ENCODE data around the gene CNTNAP2. TPM values are rescaled to one million over a fixed set of nuclear protein-coding genes. Genes with fewer than 3 reads are reported as not detected.

CNTNAP2 gene
- total RNA-seq, 4 donors from 2014 or later: 0.91 to 16.0 TPM; not detected in 2

DNA sequence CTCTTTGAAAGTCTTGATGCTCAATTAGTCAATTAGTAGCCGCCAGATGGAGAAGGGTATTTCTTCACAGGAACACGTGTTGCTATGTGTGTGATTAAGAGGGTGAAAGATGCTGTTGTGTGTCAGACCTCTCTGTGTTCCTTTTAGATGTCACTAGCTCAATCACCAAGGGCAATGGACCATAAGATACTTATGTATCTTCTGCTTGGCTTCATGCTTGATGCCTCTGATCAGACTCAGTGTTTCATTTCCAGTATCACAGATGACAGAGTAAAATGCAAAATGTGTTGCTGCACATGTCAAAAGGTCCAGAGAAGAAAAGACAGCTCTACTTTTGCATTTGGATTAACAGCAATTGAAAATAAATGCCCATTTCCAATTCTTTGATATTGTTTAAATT is 865.9 kb downstream of the CNTNAP2 start:
- no peak for DNase-seq
- Histone ChIP-seq H3K4me1 (no peaks in the 10 kb centered on the region), H3K27ac (no peak overlapping the region), H3K36me3 (no peaks in the 10 kb centered on the region), H3K27me3 (no peaks in the 10 kb centered on the region), H3K9me3 (no peaks in the 10 kb centered on the region), H3K4me3 (no peak overlapping the region)
- intact Hi-C loops (cut with DNase I; ENCODE audit: low total_unique reads): no loop called here
- TF ChIP-seq, protein P1, sequence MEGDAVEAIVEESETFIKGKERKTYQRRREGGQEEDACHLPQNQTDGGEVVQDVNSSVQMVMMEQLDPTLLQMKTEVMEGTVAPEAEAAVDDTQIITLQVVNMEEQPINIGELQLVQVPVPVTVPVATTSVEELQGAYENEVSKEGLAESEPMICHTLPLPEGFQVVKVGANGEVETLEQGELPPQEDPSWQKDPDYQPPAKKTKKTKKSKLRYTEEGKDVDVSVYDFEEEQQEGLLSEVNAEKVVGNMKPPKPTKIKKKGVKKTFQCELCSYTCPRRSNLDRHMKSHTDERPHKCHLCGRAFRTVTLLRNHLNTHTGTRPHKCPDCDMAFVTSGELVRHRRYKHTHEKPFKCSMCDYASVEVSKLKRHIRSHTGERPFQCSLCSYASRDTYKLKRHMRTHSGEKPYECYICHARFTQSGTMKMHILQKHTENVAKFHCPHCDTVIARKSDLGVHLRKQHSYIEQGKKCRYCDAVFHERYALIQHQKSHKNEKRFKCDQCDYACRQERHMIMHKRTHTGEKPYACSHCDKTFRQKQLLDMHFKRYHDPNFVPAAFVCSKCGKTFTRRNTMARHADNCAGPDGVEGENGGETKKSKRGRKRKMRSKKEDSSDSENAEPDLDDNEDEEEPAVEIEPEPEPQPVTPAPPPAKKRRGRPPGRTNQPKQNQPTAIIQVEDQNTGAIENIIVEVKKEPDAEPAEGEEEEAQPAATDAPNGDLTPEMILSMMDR (IDR thresholded peaks at IDR 0.05): no peak
- TF ChIP-seq POLR2A (IDR thresholded peaks at IDR 0.05): no peak

DNA sequence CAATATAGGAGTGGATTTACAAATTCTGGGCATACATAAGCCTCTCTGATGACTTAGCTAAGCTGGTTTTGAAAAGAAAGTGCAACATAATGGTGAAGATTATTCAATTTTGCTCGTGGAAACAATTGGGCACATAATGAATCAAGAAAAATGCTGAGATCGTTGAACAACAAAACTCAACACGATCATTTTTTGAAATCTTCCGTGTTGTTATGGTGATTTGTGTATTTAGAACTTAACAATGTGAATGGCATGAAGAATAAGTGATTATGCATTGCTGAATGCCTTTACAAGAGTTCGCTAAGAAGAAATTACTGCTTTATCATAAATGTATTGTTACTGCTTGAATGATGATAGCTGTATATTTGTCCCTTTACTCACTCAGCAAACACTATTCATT is 875.0 kb downstream of the CNTNAP2 start:
- Histone ChIP-seq H3K27me3 (no peaks in the 10 kb centered on the region), H3K4me3 (no peak overlapping the region), H3K9me3 (no peaks in the 10 kb centered on the region), H3K36me3 (no peaks in the 10 kb centered on the region), H3K27ac (no peak overlapping the region), H3K4me1 (no peaks in the 10 kb centered on the region)
- TF ChIP-seq POLR2A (IDR thresholded peaks at IDR 0.05): no peak
- TF ChIP-seq, protein P1 (IDR thresholded peaks at IDR 0.05): no peak
- intact Hi-C loops (cut with DNase I; ENCODE audit: low total_unique reads): no loop called here
- no peak for DNase-seq

DNA sequence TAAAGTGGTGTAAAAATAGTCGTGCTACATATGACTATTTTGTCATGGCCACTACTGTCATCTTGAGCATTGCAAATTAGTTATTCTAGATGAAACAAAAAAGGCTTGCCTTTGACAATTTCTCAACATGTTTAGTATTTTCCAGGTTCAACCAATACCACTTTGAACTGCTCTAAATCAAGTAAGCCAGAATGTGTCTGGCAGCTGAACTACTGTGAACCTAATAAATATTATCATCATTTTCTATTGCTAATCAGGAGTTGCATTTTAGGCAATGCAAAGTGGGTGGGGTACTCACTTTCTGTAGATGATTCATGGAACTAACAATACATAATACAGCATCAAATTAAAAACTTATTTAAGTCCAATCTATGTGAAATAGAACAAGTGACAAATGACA is 877.2 kb downstream of the CNTNAP2 start:
- no peak overlapping the region for H3K4me3 ChIP-seq

DNA sequence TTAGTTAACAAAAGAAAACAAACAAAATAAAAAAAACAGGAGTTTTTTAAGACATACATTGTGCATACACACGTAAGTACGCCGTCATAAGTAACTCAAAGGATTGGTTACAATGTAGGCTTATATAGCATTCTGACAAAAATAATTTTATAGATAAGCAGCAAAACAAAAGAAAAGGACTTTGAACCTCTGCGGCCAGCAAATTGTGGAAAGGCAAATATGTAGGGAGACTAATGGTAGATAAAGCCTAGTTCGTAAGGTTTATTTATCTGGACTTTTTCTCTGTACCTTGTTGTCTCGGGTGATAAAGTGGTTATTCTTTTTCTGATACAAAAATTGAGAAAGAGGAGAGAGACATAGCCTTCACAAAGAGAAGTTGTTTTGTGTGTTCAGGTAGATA is 891.9 kb downstream of the CNTNAP2 start:
- no peak overlapping the region for H3K27ac ChIP-seq
- no peaks in the 10 kb centered on the region for H3K4me1 ChIP-seq
- H3K36me3 ChIP-seq: no peaks in the 10 kb centered on the region
- no peaks in the 10 kb centered on the region for H3K27me3 ChIP-seq
- H3K4me3 ChIP-seq: no peak overlapping the region
- intact Hi-C loops (cut with DNase I; ENCODE audit: low total_unique reads): no loop called here
- no peak for TF ChIP-seq POLR2A (IDR thresholded peaks at IDR 0.05)
- TF ChIP-seq, protein P1 (IDR thresholded peaks at IDR 0.05): no peak
- H3K9me3 ChIP-seq: no peaks in the 10 kb centered on the region
- DNase-seq: no peak

More for the DNA sequence above, 877.2 kb downstream of the CNTNAP2 start:
- no peaks in the 10 kb centered on the region for H3K4me1 ChIP-seq
- no peak for DNase-seq
- no peaks in the 10 kb centered on the region for H3K27me3 ChIP-seq
- no peaks in the 10 kb centered on the region for H3K36me3 ChIP-seq
- no peaks in the 10 kb centered on the region for H3K9me3 ChIP-seq
- no peak overlapping the region for H3K27ac ChIP-seq
- TF ChIP-seq POLR2A (IDR thresholded peaks at IDR 0.05): no peak
- TF ChIP-seq, protein P1 (IDR thresholded peaks at IDR 0.05): no peak
- intact Hi-C loops (cut with DNase I; ENCODE audit: low total_unique reads): no loop called here

DNA sequence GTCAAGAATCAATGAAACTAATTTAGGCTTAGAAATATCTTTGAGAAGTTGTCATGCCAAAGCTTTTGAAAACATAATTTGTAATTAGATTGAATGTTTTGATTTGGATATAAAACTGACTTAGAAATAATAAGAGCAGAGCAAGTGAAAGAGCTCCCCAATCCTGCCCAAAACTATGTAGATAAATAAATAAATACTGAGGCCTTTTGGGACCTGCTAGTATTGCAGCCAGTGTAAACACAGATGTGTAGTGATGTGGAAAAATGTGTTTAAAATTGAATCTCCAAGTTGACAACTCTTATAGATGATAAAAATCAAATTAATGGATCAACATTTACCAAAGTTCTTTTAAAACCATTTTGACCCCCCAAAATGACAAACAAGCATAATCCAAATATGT is 896.1 kb downstream of the CNTNAP2 start:
- TF ChIP-seq POLR2A (IDR thresholded peaks at IDR 0.05): no peak
- TF ChIP-seq, protein P1 (IDR thresholded peaks at IDR 0.05): no peak
- no peaks in the 10 kb centered on the region for H3K4me1 ChIP-seq

More for the DNA sequence above, 896.1 kb downstream of the CNTNAP2 start:
- Histone ChIP-seq H3K36me3 (no peaks in the 10 kb centered on the region), H3K9me3 (no peaks in the 10 kb centered on the region), H3K27ac (no peak overlapping the region), H3K4me3 (no peak overlapping the region), H3K27me3 (no peaks in the 10 kb centered on the region)
- DNase-seq: no peak
- intact Hi-C loops (cut with DNase I; ENCODE audit: low total_unique reads): no loop called here

All from uterus (tissue), 4 donors.